K562 (cell line): ENCODE measurements around the gene SCAMP5. TPM values are rescaled to one million over a fixed set of nuclear protein-coding genes. Genes with fewer than 3 reads are reported as not detected.

ENCODE experiments used
- ATAC-seq: fragments of 200-7000 bp; cut with Tn5 transposase; 3 replicates; pipeline ENCODE4 v1.9.1; 2020; ENCODE audit warnings: moderate library complexity
- BruUV-seq: library from RNA; stranded (reverse); fragments of 400-500 nt; replicated peaks from 2 replicates; lab custom pipeline; 2021; lab: Mats Ljungman, UMichigan
- CTCF ChIA-PET: fragments of 300-600 bp; formaldehyde crosslinking; extraction: SDS; loops from one replicate; lab custom pipeline; 2021; ENCODE audit warnings: low intra/inter-chr PET ratio; lab: Yijun Ruan, JAX
- POLR2A ChIA-PET: fragments of 300-600, 350-650 bp; sonication (Branson Sonifier 250); formaldehyde crosslinking; extraction: SDS; loops from one replicate; lab custom pipeline; 2021; ENCODE audit warnings: antibody characterized with exemption, inconsistent platforms; lab: Yijun Ruan, JAX
- DNase-seq, 4 experiments: peaks; one replicate each; pipeline versions ENCODE4 v3.0.0 to v3.0.0-alpha.2; 2011 to 2018; ENCODE audit warnings: low spot score in 3 of 4, mixed read lengths in 3 of 4; ENCODE audit errors: extremely low read depth in 1 of 4
- FAIRE-seq: peaks from 2 replicates; lab custom pipeline; 2011; peaks lifted over from hg19 to GRCh38; lab: Jason Lieb, UNC
- H2AFZ ChIP-seq: 2 replicates; pipeline ENCODE4 v1.6.0; 2011; ENCODE audit warnings: low read depth, low read length, control low read depth, inconsistent platforms
- H3K27ac ChIP-seq: fragments of 200-600 bp; 3 replicates; pipeline ENCODE4 v1.8.0; 2011; ENCODE audit warnings: low read depth, mild to moderate bottlenecking, control low read depth, inconsistent platforms, low read length, moderate library complexity, mixed read lengths; ENCODE audit errors: extremely low read depth
- H3K27me3 ChIP-seq, 2 experiments: fragments of 300-600 bp in 1 of 2; 2 replicates in 1 of 2; 3 replicates in 1 of 2; pipeline versions ENCODE4 v1.6.0 to v1.8.0; 2011; ENCODE audit warnings: inconsistent platforms in 2 of 2, low read length in 2 of 2, mild to moderate bottlenecking in 1 of 2, mixed read lengths in 1 of 2, moderate library complexity in 1 of 2; ENCODE audit not compliant: control insufficient read depth in 2 of 2, insufficient read depth in 2 of 2
- H3K36me3 ChIP-seq: fragments of 300-600 bp; 3 replicates; pipeline ENCODE4 v1.8.0; 2011; ENCODE audit warnings: mild to moderate bottlenecking, low read length, inconsistent platforms; ENCODE audit not compliant: control insufficient read depth, insufficient read depth
- H3K4me1 ChIP-seq, 2 experiments: fragments of 200-600 bp in 1 of 2; replicated peaks in 1 of 2; 2 replicates in 1 of 2; 3 replicates in 1 of 2; pipeline versions ENCODE4 v1.5.1 to v1.8.0; 2011; ENCODE audit warnings: inconsistent platforms in 2 of 2, low read length in 2 of 2, mild to moderate bottlenecking in 1 of 2, mixed read lengths in 1 of 2, moderate library complexity in 1 of 2; ENCODE audit not compliant: control insufficient read depth in 2 of 2, insufficient read depth in 2 of 2
- H3K4me2 ChIP-seq: 2 replicates; pipeline ENCODE4 v1.6.1; 2011; ENCODE audit warnings: low read length, control low read depth, inconsistent platforms, mixed read lengths; ENCODE audit not compliant: insufficient read depth
- H3K4me3 ChIP-seq: fragments of 200-600 bp; sonication (generic), shearing (Covaris generic); 2 replicates; pipeline ENCODE4 v1.5.1; 2016; ENCODE audit warnings: control low read depth, inconsistent platforms
- H3K79me2 ChIP-seq: fragments of 200-600 bp; 3 replicates; pipeline ENCODE4 v1.8.0; 2011; ENCODE audit warnings: low read length, inconsistent platforms; ENCODE audit not compliant: control insufficient read depth, insufficient read depth
- H3K9ac ChIP-seq, 2 experiments: 2 replicates each; pipeline versions ENCODE4 v1.6.0 to v1.6.1; 2011; ENCODE audit warnings: low read depth in 2 of 2, low read length in 2 of 2, control low read depth in 1 of 2, inconsistent platforms in 1 of 2, mild to moderate bottlenecking in 1 of 2, mixed read lengths in 1 of 2; ENCODE audit not compliant: insufficient read depth in 1 of 2
- H3K9me1 ChIP-seq: one replicate; pipeline ENCODE4 v1.6.0; 2011; ENCODE audit warnings: inconsistent platforms, mild to moderate bottlenecking, low read length, moderate library complexity; ENCODE audit not compliant: control insufficient read depth, insufficient read depth
- H3K9me3 ChIP-seq: replicated peaks from 2 replicates; pipeline ENCODE4 v1.5.1; 2011; ENCODE audit warnings: low read depth, low read length, inconsistent platforms; ENCODE audit not compliant: control insufficient read depth, insufficient read depth
- H4K20me1 ChIP-seq: replicated peaks from 2 replicates; pipeline ENCODE4 v1.6.1; 2011; ENCODE audit warnings: low read length, inconsistent platforms, mixed read lengths; ENCODE audit not compliant: control insufficient read depth, insufficient read depth
- CBX5 ChIP-seq: IDR thresholded peaks from 2 replicates; pipeline ENCODE4 v1.6.1; 2014; ENCODE audit warnings: low read depth, borderline replicate concordance
- CEBPZ ChIP-seq: fragments of 150-350 bp; IDR thresholded peaks from 2 replicates; pipeline ENCODE4 v1.6.1; 2014; ENCODE audit warnings: low read depth, mild to moderate bottlenecking, low read length, borderline replicate concordance
- EGR1 ChIP-seq: fragments of 450-650 bp; conservative IDR thresholded peaks from 2 replicates; pipeline ENCODE4 v1.6.1; 2017; ENCODE audit warnings: mild to moderate bottlenecking
- KAT2B ChIP-seq: IDR thresholded peaks from one replicate; pipeline ENCODE4 v1.6.1; 2012; ENCODE audit warnings: low read depth, mild to moderate bottlenecking, control low read depth, inconsistent platforms, low read length, moderate library complexity
- KAT8 ChIP-seq: fragments of 450-650 bp; IDR thresholded peaks from 2 replicates; pipeline ENCODE4 v1.6.1; 2016; ENCODE audit warnings: low read depth, mild to moderate bottlenecking
- NELFE ChIP-seq: IDR thresholded peaks from 2 replicates; pipeline ENCODE4 v1.6.1; 2011; ENCODE audit warnings: mild to moderate bottlenecking; ENCODE audit not compliant: insufficient read depth, insufficient read length
- PTRF ChIP-seq: fragments of 450-650 bp; IDR thresholded peaks from 2 replicates; pipeline ENCODE4 v1.6.1; 2016; ENCODE audit warnings: mild to moderate bottlenecking, missing genetic modification characterization, missing compliant biosample characterization
- SMAD4 ChIP-seq: fragments of 250-450 bp; sonication (Bioruptor Pico); conservative IDR thresholded peaks from 2 replicates; pipeline ENCODE4 v1.8.0; 2021; ENCODE audit warnings: inconsistent platforms, mild to moderate bottlenecking, moderate library complexity
- TRIM28 ChIP-seq: fragments of 450-650 bp; IDR thresholded peaks from 2 replicates; pipeline ENCODE4 v1.6.1; 2017
- TSHZ1 ChIP-seq: fragments of 250-450 bp; sonication (Bioruptor Pico); IDR thresholded peaks from 2 replicates; pipeline ENCODE4 v1.4.0; 2020; ENCODE audit warnings: mild to moderate bottlenecking, moderate library complexity
- WGBS: fragments of 100-300 bp; shearing (Covaris generic); methylation state at CpG from one replicate; pipeline ENCODE4 v1.1.6; 2016; ENCODE audit warnings: low coverage, mixed read lengths; ENCODE audit not compliant: insufficient coverage; ENCODE audit errors: missing lambda C conversion rate; 5-methylcytosine and 5-hydroxymethylcytosine counted together
- in situ Hi-C: fragments of 300-500 bp; cut with MboI; formaldehyde crosslinking; loops from 4 replicates; pipeline ENCODE4 v1.15.0; 2018; ENCODE audit warnings: inconsistent platforms, mixed read lengths
- intact Hi-C: fragments of 100-400 bp; cut with micrococcal nuclease; formaldehyde crosslinking; loops from 2 replicates; pipeline ENCODE4 v1.14.2; 2022
- polyA plus RNA-seq, 8 experiments: library from polyadenylated mRNA; depleted of rRNA in 4 of 8; stranded (reverse) in 5 of 8; unstranded in 3 of 8; fragments of >200 nt; fragmentation: Nextera tagmentation in 2 of 8; fragmentation: Illumina TruSeq in 1 of 8; extraction: Ambion mirVana in 2 of 8; extraction: Trizol in 1 of 8; gene quantifications; 2 replicates each; pipeline versions ENCODE4 v1.2.1 to v1.2.3, GENCODE V29; 2011 to 2014; ENCODE audit warnings: inconsistent platforms in 1 of 8, missing spikeins in 1 of 8
- total RNA-seq, 7 experiments: library from RNA; depleted of rRNA in 6 of 7; stranded (reverse); fragments of >200 nt in 6 of 7; fragmentation: Illumina TruSeq in 2 of 7; extraction: Trizol in 2 of 7; gene quantifications; 2 replicates each; pipeline versions ENCODE4 v1.2.1 to v1.2.3, GENCODE V29; 2011 to 2021; ENCODE audit warnings: low replicate concordance in 1 of 7

Gene SCAMP5
- total and polyA plus RNA-seq, 9 of the 15 experiments (the other 6 are each of a cell fraction or from before 2014, with no cell fraction given): 0.09 to 0.29 (median 0.19) TPM; not detected in 5

GRCh38 chr15:75038231-75038630 is 42.9 kb downstream of the SCAMP5 start:
- no peak overlapping the region for H3K4me3 ChIP-seq
- ChIA-PET CTCF (no interaction called here), POLR2A (interaction anchor here (0.6 to 2.7 kb wide), 6 partner anchors 12 to 269 kb away, joined by 3 to 7 read pairs (median 4); no protein-coding TSS in a partner anchor)
- ATAC-seq: no peak
- H3K79me2 ChIP-seq: no peaks in the 10 kb centered on the region
- H3K27ac ChIP-seq: no peak overlapping the region
- BruUV-seq: no TSS peak
- no peaks in the 10 kb centered on the region for H3K9me3 ChIP-seq
- no peaks in the 10 kb centered on the region for H4K20me1 ChIP-seq
- no peaks in the 10 kb centered on the region for H3K36me3 ChIP-seq
- in situ Hi-C loops: no loop called here
- TF ChIP-seq SMAD4 (CRISPR knock-in tag): 0 out of 2 replicates have a peak, but pooled peaks have one; percentile 23
- 0 out of 2 replicates have a peak, but pooled peaks have one; percentile 25 for TF ChIP-seq EGR1
- no peak for TF ChIP-seq TRIM28
- TF ChIP-seq NELFE: no peak
- TF ChIP-seq CEBPZ: no peak
- TF ChIP-seq KAT2B: no peak
- no peak for TF ChIP-seq CBX5
- no peak for TF ChIP-seq PTRF (tag)
- TF ChIP-seq TSHZ1: no peak
- no peak for TF ChIP-seq KAT8
- no peaks in the 10 kb centered on the region for H3K27me3 ChIP-seq
- peaks cover 30 to 33% of the 10 kb centered on the region in 2 experiments for H3K4me1 ChIP-seq
- intact Hi-C loops: no loop called here
- WGBS: 40% methylated on average over 3 of the region's 3 CpGs
- no peak overlapping the region for H3K4me2 ChIP-seq
- FAIRE-seq: no peak
- no peak for DNase-seq
- no peak overlapping the region for H3K9ac ChIP-seq
- no peaks in the 10 kb centered on the region for H3K9me1 ChIP-seq
- H2AFZ ChIP-seq: no peak overlapping the region
